ENCODE measurements around the gene HLA-F.

The HLA-F gene

GRCh38 chr6:29763491-29764289 is 40.5 kb downstream of the HLA-F start:
- no peak for DNase-seq (ENCODE audit: low read depth)

GRCh38 chr6:29764422-29765196 is 41.4 kb downstream of the HLA-F start:
- no peak for DNase-seq (ENCODE audit: low read depth)

- no peak for DNase-seq (ENCODE audit: low read depth)
Measured at GRCh38 chr6:29769336-29769735, 46.1 kb downstream of the HLA-F start.

DNA sequence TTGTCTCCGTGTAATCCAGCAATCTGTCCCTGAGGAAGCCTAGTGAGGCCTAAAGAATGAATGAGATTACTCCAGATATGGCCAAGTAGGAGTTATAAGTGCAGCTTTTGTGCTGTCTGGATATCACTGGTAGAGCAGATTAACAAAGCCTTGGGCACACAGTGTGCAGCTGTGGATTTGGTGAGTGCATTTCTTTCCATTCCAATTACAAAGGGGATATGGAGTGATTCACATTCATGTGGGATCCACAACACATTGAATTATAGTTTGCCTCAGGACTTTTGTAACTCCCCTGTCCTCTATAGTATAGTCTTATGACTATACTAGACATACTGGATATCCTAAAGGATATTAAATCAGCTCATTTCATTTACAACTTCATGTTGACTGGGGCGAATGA is 47.1 kb downstream of the HLA-F start:
- DNase-seq (ENCODE audit: low read depth) = no peak

DNA sequence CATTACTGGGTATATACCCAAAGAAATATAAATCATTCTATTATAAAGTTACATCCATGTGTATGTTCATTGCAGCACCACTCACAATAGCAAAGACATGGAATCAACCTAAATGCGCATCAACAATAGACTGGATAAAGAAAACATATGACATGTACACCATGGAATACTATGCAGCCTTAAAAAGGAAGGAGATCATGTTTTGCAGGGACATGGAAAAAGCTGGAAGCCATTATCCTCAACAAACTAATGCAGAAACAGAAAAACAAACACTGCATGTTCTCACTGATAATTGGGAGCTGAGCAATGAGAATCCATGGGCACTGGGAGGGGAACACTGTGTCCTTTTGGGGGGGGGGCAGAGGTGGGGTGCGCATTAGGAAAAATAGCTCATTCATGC is 53.5 kb downstream of the HLA-F start:
- DNase-seq (ENCODE audit: low read depth) = no peak

Measured in activated T-helper 1 cell treated with Interleukin-2 at 50 U/mL for 16 hours (primary cell).